Gastroesophageal sphincter (tissue), 3 donors: ENCODE measurements around the gene PTPRN2.

ENCODE experiments used
- EP300 ChIP-seq: sonication (generic); formaldehyde crosslinking; IDR thresholded peaks from one replicate; pipeline ENCODE4 v1.6.1; 2017; ENCODE audit warnings: antibody characterized with exemption, mild to moderate bottlenecking
- POLR2A ChIP-seq, 2 donors: fragments of 450-650 bp; IDR thresholded peaks; one replicate each; pipeline ENCODE4 v1.6.1; 2017; ENCODE audit warnings: antibody characterized with exemption in 2 of 2, mild to moderate bottlenecking in 2 of 2, moderate library complexity in 1 of 2
- POLR2AphosphoS5 ChIP-seq: sonication (generic); formaldehyde crosslinking; IDR thresholded peaks from one replicate; pipeline ENCODE4 v1.6.1; 2017; ENCODE audit warnings: antibody characterized with exemption
- TF ChIP-seq, protein P1 (sequence below), 4 experiments: fragments of 200-600 bp in 2 of 4; fragments of 450-650 bp in 2 of 4; sonication (generic) in 1 of 4; IDR thresholded peaks; one replicate each; pipeline ENCODE4 v1.5.1; 2017 to 2019; ENCODE audit warnings: antibody characterized with exemption in 4 of 4, mild to moderate bottlenecking in 2 of 4, moderate library complexity in 2 of 4

- TF ChIP-seq, protein P1, sequence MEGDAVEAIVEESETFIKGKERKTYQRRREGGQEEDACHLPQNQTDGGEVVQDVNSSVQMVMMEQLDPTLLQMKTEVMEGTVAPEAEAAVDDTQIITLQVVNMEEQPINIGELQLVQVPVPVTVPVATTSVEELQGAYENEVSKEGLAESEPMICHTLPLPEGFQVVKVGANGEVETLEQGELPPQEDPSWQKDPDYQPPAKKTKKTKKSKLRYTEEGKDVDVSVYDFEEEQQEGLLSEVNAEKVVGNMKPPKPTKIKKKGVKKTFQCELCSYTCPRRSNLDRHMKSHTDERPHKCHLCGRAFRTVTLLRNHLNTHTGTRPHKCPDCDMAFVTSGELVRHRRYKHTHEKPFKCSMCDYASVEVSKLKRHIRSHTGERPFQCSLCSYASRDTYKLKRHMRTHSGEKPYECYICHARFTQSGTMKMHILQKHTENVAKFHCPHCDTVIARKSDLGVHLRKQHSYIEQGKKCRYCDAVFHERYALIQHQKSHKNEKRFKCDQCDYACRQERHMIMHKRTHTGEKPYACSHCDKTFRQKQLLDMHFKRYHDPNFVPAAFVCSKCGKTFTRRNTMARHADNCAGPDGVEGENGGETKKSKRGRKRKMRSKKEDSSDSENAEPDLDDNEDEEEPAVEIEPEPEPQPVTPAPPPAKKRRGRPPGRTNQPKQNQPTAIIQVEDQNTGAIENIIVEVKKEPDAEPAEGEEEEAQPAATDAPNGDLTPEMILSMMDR (IDR thresholded peaks at IDR 0.05) = no peak
- TF ChIP-seq POLR2A (IDR thresholded peaks at IDR 0.05) (no peak), POLR2AphosphoS5 (no peak), EP300 (no peak)
Observed at GRCh38 chr7:158141221-158141582, 446.4 kb downstream of the PTPRN2 start.
